Naive B cell (primary cell): ENCODE results near the gene SNAP29. TPM values are rescaled to one million over a fixed set of nuclear protein-coding genes. Genes with fewer than 3 reads are reported as not detected.
"Not testable (repeated sequence)": the region's sequence is repeated elsewhere in the genome, so short reads cannot be mapped to it uniquely, and the experiment has no call there.

Experiments
- ATAC-seq, 2 donors: fragments of 150-1000 bp; cut with Tn5 transposase; 2 replicates each; pipeline ENCODE4 v1.10.0; 2021; ENCODE audit warnings: low read depth in 2 of 2, mild to moderate bottlenecking in 2 of 2, moderate library complexity in 2 of 2
- DNase-seq: peaks from one replicate; pipeline ENCODE4 v3.0.0; 2022
- H3K27ac Mint-ChIP-seq, 6 donors: one replicate each; pipeline ENCODE4 v1.8.0; 2020 to 2022; ENCODE audit warnings: mild to moderate bottlenecking in 6 of 6, mixed read lengths in 6 of 6, moderate library complexity in 5 of 6, inconsistent platforms in 2 of 6
- H3K27me3 Mint-ChIP-seq, 3 donors: one replicate each; pipeline ENCODE4 v1.8.0; 2021 to 2022; ENCODE audit warnings: mixed read lengths in 3 of 3, mild to moderate bottlenecking in 1 of 3
- H3K36me3 Mint-ChIP-seq, 2 donors: one replicate each; pipeline ENCODE4 v1.8.0; 2020 to 2022; ENCODE audit warnings: mixed read lengths in 2 of 2, inconsistent platforms in 1 of 2, mild to moderate bottlenecking in 1 of 2
- H3K4me1 Mint-ChIP-seq, 3 donors: one replicate each; pipeline ENCODE4 v1.8.0; 2020 to 2022; ENCODE audit warnings: mixed read lengths in 3 of 3, inconsistent platforms in 1 of 3, mild to moderate bottlenecking in 1 of 3, moderate library complexity in 1 of 3
- H3K4me3 Mint-ChIP-seq, 8 donors: one replicate each; pipeline ENCODE4 v1.8.0; 2020 to 2022; ENCODE audit warnings: mild to moderate bottlenecking in 8 of 8, mixed read lengths in 8 of 8, moderate library complexity in 8 of 8, inconsistent platforms in 2 of 8
- H3K9me3 Mint-ChIP-seq, 7 donors: one replicate each; pipeline ENCODE4 v1.8.0; 2020 to 2022; ENCODE audit warnings: mixed read lengths in 7 of 7, mild to moderate bottlenecking in 5 of 7, inconsistent platforms in 2 of 7, moderate library complexity in 1 of 7
- polyA plus RNA-seq, 6 donors: library from polyadenylated mRNA; unstranded; fragments of 300-500 nt; fragmentation: Illumina TruSeq; gene quantifications; one replicate each; pipeline ENCODE4 v1.2.3, GENCODE V29; 2021; ENCODE audit warnings: low read depth in 6 of 6

The SNAP29 gene
- polyA plus RNA-seq, 6 donors from 2014 or later, result 15.1 to 24.1 (median 17.1) TPM

DNA sequence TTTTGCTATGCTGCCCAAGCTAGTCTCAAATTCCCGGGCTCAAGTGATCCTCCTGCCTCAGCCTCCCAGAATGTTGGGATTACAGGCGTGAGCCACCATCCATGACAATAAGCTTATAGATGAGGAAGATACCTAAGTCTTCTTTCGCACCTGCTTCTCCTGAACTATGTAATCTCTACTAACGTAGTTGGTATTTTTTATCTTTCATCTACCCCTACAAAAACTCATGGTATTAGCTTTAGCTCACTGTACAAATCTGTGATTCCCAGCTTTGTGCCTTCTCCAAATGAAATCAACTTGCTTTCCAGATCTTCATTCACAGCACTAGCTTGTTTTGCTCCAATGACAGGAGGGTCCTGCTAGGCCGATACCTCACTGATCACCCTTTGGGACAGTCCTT, 36.6 kb upstream of the SNAP29 start:
- Mint-ChIP-seq H3K27me3 (no peaks in the 10 kb centered on the region), H3K4me1 (no peaks in the 10 kb centered on the region), H3K27ac (no peak overlapping the region), H3K36me3 (peaks cover 0 to 16% of the 10 kb centered on the region in 2 donors), H3K9me3 (no peaks in the 10 kb centered on the region), H3K4me3 (no peak overlapping the region)
- DNase-seq (no peak), ATAC-seq (no peak)

DNA sequence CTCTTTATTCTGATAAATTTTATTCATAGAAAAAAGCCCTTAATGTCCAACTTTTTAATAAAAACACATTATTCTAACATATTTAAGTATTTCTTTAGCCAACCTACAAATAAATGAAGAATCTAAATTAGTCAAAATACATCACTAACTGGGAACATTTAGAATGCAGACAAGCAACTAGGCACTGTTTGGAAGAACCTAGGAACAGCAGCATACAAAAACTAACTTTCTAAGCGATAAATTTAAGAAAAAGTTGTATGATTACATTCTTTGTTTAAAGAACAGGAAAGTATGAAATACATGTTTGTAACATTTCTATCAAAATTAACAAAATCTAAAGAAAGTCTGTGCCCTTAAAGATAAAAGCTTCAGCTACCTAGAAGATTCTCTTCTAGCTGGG, 35.5 kb upstream of the SNAP29 start:
- Mint-ChIP-seq H3K36me3 (peaks cover 0 to 17% of the 10 kb centered on the region in 2 donors), H3K9me3 (no peaks in the 10 kb centered on the region), H3K4me1 (no peaks in the 10 kb centered on the region), H3K27me3 (no peaks in the 10 kb centered on the region), H3K4me3 (no peak overlapping the region), H3K27ac (no peak overlapping the region)
- ATAC-seq (no peak), DNase-seq (no peak)

DNA sequence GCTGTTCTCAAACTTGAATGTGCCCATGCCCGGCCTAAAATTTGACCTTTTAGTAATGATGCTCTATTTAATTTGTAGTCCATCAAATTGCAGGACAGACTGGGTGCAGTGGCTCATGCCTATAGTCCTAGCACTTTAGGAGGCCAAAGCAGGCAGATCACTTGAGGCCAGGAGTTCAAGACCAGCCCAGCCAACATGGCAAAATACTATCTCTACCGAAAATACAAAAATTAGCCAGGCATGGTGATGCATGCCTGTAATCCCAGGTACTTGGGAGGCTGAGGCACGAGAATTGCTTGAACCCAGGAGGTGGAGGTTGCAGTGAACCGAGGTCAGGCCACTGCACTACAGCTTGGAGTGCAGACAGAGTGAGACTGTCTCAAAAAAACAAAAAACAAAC, 33.6 kb upstream of the SNAP29 start:
- H3K27me3 Mint-ChIP-seq, H3K4me3 Mint-ChIP-seq, H3K4me1 Mint-ChIP-seq, H3K9me3 Mint-ChIP-seq, ATAC-seq, DNase-seq: not testable (repeated sequence)
- Mint-ChIP-seq H3K36me3 (peaks cover 12 to 26% of the 10 kb centered on the region in 2 donors), H3K27ac (peak overlapping the region in 1 of 6 donors; percentile 21)

DNA sequence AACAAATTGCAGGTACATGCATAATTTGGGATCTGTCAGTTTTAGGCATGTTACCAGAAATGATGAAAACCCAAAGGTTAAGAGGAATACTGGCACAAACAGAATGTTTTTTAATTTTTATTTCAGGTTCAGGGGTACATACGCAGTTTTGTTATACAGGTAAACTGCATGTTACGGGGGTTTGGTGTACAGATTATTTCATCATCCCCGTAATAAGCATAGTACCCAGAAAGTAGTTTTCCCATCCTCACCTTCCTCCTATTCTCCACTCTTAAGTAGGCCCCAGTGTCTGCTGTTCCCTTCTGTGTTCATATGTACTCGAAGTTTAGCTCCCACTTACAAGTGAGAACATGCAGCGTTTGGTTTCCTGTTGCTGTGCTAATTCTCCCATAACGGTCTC, 33.2 kb upstream of the SNAP29 start:
- Mint-ChIP-seq H3K9me3 (no peaks in the 10 kb centered on the region), H3K4me1 (no peaks in the 10 kb centered on the region), H3K36me3 (peaks cover 16 to 29% of the 10 kb centered on the region in 2 donors), H3K27ac (peak overlapping the region in 1 of 6 donors; percentile 83), H3K4me3 (no peak overlapping the region), H3K27me3 (no peaks in the 10 kb centered on the region)
- DNase-seq (no peak), ATAC-seq (no peak)

DNA sequence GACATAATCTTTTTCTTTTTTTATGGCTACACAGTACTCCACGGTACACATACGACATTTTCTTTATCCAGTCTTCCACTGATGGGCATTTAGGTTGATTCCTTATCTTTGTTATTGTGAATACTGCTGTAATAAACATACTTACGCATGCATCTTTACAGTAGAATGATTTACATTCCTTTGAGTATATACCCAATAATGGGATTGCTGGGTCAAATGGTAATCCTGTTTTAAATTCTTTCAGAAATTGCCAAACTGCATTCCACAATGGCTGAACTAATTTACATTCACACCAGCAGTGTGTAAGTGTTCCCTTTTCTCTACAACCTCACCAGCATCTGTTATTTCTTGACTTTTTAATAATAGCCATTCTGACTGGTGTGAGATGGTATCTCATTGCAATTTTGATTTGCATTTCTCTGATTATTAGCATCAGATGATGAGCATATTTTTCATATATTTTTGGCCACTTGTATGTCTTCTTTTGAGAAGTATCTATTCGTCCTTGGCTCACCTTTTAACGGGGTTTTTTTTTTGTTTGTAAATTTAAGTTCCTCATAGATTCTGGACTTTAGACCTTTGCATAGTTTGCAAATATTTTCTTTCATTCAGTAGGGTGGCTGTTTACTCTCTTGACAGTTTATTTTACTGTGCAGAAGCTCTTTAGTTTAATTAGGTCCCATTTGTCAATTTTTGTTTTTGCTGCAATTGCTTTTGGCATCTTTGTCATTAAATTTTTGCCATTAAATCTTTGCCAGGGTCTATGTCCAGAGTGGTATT, 32.2 kb upstream of the SNAP29 start:
- peaks cover 16 to 29% of the 10 kb centered on the region in 2 donors for H3K36me3 Mint-ChIP-seq
- not testable (repeated sequence) for H3K9me3 Mint-ChIP-seq, H3K27ac Mint-ChIP-seq, ATAC-seq, H3K27me3 Mint-ChIP-seq, H3K4me3 Mint-ChIP-seq, DNase-seq, H3K4me1 Mint-ChIP-seq

DNA sequence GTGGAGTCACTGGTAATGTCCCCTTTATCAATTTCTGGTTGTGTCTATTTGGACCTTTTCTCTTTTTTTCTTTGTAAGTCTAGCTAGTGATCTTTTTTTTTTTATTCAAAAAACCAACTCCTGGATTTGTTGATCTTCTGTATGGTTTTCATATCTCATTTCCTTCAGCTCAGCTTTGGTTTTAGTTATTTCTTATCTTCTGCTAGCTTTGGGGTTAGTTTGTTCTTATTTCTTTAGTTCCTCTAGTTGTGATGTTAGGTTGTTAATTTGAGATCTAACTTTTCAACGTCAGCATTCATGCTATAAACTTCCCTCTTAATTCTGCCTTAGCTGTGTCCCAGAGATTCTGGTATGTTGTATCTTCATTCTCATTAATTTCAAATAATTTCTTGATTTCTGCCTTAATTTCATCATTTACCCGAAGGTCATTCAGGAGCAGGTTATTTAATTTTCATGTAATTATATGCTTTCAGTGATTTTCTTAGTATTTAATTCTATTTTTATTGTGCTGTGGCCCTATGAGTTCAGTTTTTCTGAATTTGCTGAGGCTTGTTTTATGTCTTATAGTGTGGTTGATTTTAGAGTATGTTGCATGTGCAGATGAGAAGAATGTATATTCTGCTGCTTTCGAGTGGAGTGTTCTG, 29.2 kb upstream of the SNAP29 start:
- no peak overlapping the region for H3K4me3 Mint-ChIP-seq
- peaks cover 0 to 6% (median 4%) of the 10 kb centered on the region in 3 donors for H3K4me1 Mint-ChIP-seq
- H3K9me3 Mint-ChIP-seq, result no peaks in the 10 kb centered on the region
- ATAC-seq (no peak), DNase-seq (no peak)
- H3K27me3 Mint-ChIP-seq, result no peaks in the 10 kb centered on the region
- H3K27ac Mint-ChIP-seq, result peak overlapping the region in 2 of 6 donors; percentile 51 to 60
- H3K36me3 Mint-ChIP-seq, result peaks cover 24 to 30% of the 10 kb centered on the region in 2 donors

DNA sequence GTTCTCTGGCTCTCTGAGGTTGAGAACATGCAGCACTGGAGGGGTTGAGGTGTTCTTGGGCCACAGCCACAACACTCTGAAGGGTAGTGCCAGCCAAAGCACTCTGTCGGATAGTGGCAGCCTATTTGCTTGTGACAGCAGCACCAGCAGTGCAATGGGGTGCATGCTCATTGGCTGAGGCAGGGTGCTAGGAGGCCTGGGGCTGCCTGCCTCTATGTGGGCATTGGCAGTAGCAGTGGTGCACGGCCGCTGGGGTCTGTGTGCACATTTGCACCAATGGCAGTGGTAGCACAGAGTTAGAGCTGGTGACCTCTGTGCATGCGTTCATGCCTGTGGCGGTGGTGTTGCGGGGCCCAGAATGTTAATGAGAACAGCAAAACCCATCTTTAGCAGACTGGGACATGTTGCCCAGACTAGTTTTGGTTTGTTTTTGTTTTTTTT, 25.6 kb upstream of the SNAP29 start:
- ATAC-seq (no peak), DNase-seq (no peak)
- H3K27me3 Mint-ChIP-seq, result no peaks in the 10 kb centered on the region
- H3K4me1 Mint-ChIP-seq, result peaks cover 9 to 17% (median 15%) of the 10 kb centered on the region in 3 donors
- H3K4me3 Mint-ChIP-seq, result no peak overlapping the region
- H3K36me3 Mint-ChIP-seq, result peaks cover 24 to 25% of the 10 kb centered on the region in 2 donors
- no peak overlapping the region for H3K27ac Mint-ChIP-seq
- no peaks in the 10 kb centered on the region for H3K9me3 Mint-ChIP-seq

DNA sequence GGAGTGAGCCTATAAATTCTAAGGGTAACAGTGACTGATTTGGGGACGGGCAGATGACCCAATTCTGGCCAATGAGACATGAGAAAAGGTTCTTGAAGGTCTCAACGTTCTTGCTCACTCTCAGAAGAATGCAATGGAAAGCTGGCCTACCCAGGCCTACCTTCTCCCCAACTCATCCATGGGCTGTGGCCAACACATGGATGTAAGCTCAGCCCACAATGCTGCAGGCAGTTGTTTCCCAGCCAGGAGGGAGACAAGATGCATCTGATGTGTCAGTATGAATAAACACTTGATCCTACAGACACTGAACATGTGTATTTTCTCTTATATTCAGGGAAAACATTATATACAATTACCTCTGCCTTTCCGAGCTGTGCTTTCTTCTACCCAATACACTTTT, 24.6 kb upstream of the SNAP29 start:
- Mint-ChIP-seq H3K27ac (peak overlapping the region in 1 of 6 donors; percentile 7), H3K9me3 (no peaks in the 10 kb centered on the region), H3K4me1 (peaks cover 13 to 26% (median 22%) of the 10 kb centered on the region in 3 donors), H3K36me3 (peaks cover 22% of the 10 kb centered on the region in 2 donors), H3K4me3 (no peak overlapping the region), H3K27me3 (no peaks in the 10 kb centered on the region)
- ATAC-seq, result no peak
- DNase-seq, result no peak

DNA sequence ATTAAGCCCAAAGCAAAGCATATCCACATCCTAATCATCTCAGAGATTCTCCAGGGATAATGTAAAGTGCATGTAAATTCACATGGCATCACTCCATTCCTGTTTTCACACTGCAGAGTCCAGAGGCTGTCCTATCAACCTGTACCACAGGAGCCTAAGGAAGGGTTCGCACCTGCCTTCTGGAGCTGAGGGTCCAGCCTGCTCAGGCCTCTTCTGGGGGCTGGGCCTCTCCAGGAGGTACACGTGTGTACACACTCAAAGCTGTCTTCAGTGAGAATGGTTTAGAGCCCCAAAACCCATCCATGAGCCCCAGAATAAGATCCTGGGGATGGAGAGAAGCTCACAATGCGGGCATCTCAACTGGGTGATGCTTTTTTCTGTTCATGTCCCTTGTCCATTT, 24.1 kb upstream of the SNAP29 start:
- DNase-seq (no peak), ATAC-seq (no peak)
- peaks cover 13 to 31% (median 27%) of the 10 kb centered on the region in 3 donors for H3K4me1 Mint-ChIP-seq
- peak overlapping the region in 1 of 6 donors; percentile 79 for H3K27ac Mint-ChIP-seq
- H3K27me3 Mint-ChIP-seq, result no peaks in the 10 kb centered on the region
- H3K4me3 Mint-ChIP-seq, result no peak overlapping the region
- no peaks in the 10 kb centered on the region for H3K9me3 Mint-ChIP-seq
- peaks cover 17% of the 10 kb centered on the region in 2 donors for H3K36me3 Mint-ChIP-seq

DNA sequence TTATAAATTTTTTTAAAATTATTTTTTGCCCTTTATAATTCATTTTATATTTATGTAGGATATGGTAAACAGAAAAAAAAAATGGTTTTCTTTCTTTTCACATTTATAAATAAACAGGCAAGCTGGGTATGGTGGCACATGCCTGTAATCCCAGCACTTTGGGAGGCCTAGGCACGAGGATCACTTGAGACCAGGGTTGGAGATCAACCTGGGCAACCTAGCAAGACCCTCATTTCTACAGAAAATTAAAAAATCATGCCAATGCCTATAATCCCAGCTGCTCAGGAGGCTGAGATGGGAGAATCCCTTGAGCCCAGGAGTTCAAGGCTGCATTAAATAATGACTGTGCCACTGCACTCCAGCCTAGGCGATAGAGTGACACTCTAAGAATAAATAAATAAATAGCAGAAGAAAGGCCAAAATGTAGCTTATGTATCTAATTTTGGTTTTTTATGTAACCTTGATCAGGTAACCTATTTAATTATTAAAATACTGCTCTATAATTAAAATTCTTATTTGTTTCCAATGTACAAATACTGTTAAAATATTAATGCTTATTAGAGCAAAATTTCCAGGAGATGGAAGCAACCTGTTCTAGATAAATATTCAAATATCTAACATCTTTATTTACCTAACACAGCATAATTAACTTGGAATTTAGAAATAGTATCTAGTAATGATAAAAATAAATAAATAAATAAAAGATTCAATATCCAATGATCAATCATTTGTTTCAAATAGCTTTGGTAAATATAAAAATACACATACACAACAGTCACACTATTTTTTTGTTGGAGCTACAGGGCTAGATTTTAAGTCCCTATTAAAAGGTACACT, 21.6 kb upstream of the SNAP29 start:
- Mint-ChIP-seq H3K4me3 (no peak overlapping the region), H3K4me1 (peaks cover 28 to 53% (median 49%) of the 10 kb centered on the region in 3 donors), H3K9me3 (no peaks in the 10 kb centered on the region), H3K27ac (no peak overlapping the region), H3K36me3 (peaks cover 8 to 9% of the 10 kb centered on the region in 2 donors), H3K27me3 (no peaks in the 10 kb centered on the region)
- no peak for DNase-seq
- no peak for ATAC-seq

DNA sequence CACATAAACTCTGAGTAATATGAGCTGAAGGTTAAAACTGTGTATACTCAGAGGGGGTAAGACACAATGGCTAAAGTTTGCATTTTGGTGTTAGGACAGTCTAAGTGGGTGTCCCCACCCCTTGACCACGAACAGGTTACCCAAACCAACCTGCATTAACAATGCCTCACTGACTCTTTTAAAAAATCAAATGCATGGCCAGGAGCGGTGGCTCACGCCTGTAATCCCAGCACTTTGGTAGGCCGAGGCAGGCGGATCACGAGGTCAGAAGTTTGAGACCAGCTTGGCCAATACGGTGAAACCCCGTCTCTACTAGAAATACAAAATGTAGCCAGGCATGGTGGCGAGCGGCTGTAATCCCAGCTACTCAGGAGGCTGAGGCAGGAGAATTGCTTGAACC, 19.5 kb upstream of the SNAP29 start:
- ATAC-seq, H3K4me3 Mint-ChIP-seq: not testable (repeated sequence)
- H3K4me1 Mint-ChIP-seq, result peaks cover 34 to 63% (median 58%) of the 10 kb centered on the region in 3 donors

DNA sequence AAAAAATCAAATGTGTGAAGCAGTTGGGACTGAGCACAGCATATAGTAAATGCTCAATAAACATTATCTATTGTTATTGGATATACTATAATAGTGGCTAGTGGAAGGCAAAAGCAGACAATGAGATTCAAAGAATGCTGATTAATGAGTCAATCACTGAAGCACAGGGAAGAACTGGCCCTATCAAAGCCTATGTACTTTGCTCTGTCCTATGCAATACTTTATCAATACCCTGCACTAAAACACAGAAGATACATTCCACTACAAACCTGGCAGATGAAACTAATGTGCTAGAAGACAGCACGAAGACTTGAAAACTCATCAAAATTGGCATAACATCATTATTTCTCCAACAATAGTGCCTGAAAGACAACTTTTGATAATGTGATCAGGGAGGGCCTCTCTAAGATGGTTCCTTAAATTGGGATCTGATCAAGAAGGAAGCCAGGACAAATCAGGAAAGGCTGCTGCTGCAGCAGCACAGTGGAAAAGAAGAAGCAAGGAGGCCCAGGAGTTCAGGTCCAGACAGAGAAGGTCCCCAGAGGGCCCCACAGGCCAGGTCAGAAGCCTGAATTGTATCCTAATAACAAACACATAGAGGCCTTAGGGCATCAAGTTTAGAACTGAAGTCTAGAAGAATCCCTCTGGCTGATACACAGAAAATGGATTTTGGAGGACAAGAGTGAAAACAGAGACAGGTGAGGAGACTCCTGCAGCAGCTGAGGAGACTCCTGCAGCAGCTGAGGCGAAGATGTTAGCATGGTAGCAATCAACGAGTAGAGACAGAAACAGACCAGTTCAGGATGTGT, 18.8 kb upstream of the SNAP29 start:
- Mint-ChIP-seq H3K27ac (peak overlapping the region in 5 of 6 donors; percentile 2 to 76 (median 16)), H3K4me1 (peaks cover 32 to 65% (median 59%) of the 10 kb centered on the region in 3 donors), H3K27me3 (no peaks in the 10 kb centered on the region), H3K36me3 (peaks cover 0 to 4% of the 10 kb centered on the region in 2 donors), H3K4me3 (peak overlapping the region in 2 of 8 donors; percentile 1 to 43), H3K9me3 (no peaks in the 10 kb centered on the region)
- DNase-seq, result no peak
- ATAC-seq, result no peak

More for the DNA sequence above, 19.5 kb upstream of the SNAP29 start:
- not testable (repeated sequence) for H3K9me3 Mint-ChIP-seq, DNase-seq, H3K27ac Mint-ChIP-seq, H3K36me3 Mint-ChIP-seq, H3K27me3 Mint-ChIP-seq
